HG02973 (cell line): Measurements from ENCODE around the gene P3H1.
"Not testable (repeated sequence)": the region's sequence is repeated elsewhere in the genome, so short reads cannot be mapped to it uniquely, and the experiment has no call there.

ENCODE experiments used
- ATAC-seq: cut with Tn5 transposase; IDR thresholded peaks from one replicate; pipeline ENCODE4 v1.9.1; 2021; ENCODE audit warnings: moderate library complexity; ENCODE audit not compliant: unreplicated experiment

The P3H1 gene

DNA sequence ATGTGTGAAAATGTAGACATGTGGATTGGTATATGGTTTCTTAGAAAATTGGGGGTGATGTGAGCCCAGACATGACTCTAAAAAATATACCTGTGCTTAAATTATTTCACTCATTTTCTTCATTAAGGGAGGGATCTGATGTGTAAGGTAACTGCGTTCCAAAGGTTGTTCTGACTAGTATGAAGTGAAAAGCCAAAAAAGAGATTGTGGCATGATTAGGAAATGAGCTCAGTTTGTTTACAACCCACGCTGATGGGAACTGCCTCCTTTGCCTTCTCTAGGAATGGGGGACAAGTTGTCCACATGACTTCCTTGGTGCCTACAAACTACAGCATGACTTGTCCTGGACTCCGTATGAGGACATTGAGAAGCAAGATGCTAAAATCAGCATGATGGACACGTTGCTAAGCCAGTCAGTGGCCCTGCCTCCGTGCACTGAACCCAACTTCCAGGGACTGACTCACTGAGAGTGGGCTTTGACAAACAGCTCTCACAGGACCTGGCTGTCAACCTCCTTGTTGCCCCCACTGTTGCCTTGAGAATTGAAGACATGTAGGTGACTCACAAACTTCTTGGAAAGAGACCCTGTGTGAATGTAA is 8.2 kb upstream of the P3H1 start:
- ATAC-seq: no peak

DNA sequence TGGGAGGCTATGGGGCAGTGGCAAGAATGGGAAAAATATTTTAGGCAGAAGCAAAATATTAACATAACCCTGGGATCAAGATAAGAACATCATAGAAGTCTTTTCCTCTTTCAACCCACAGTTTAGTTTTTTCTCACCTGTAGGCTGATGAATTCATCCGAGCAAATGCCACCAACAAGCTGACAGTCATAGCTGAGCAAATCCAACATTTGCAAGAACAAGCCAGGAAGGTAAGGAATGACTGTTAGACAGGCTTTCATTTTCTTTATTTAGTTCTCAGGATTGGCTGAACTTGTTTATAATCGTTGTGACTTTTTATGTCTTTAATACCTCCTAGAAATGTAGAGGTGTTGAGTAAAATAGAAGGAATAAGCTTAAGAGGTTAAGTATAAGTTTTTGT is 6.6 kb upstream of the P3H1 start:
- ATAC-seq: no peak

DNA sequence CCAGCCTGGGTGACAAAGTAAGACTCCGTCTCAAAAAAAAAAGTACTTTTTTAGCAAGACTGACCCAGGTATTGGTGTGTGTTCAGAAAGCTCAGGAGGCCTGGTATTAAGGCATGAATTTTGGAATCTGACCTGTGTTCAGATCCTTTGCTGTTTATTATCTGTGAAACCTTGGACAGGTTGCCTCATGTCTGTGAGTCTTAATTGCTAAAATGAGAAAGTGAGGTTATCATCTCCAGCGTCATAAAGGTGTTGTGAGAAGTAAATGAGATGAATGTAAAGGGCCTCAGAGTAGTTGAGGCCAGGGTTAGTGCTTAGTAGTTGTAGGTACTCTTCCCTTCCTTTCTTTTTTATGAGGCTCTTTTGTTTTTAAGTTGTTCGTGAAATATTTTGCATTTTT is 3.0 kb upstream of the P3H1 start:
- no peak for ATAC-seq

DNA sequence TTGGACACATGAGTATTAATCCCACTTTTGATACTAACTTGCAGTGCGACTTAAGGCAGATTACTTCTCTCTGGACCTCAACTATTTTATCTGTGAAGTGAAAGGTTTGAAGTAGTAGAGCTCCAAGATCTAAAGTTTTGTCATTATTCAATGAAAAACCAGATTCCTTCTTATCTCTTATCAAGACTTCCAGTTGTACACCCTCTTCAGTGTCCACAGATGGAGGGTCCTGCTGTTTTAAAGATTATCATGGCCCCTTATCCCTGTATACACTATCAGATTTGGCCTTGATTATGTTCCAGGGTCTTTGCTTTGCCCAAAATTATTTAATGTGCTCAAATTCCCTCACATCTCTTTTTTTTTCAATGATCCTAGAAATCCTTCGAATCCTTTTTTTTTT is 1.3 kb upstream of the P3H1 start:
- ATAC-seq: no peak

DNA sequence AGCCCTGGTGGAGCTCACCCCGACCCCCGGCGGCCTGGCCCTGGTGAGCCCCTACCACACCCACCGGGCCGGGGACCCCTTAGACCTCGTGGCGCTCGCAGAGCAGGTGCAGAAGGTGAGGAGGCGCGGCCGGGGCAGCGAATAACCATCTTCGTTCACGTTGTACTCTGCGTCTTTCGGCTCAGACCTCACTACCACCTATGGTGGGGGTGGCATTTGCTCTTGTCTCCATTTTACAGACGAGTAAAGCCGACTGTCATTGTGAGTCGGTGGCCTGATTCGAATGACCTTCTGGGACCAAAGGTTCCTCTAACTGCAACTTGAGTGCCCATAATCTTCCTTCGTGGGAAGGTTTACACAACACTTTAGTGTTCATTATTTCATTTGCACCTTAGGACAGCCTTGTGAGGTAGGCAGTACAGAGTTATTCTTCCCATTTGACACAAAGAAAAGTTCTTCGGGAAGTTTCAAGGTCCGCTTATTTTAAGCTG is 727 bp upstream of the P3H1 start:
- ATAC-seq: peak; percentile 22

DNA sequence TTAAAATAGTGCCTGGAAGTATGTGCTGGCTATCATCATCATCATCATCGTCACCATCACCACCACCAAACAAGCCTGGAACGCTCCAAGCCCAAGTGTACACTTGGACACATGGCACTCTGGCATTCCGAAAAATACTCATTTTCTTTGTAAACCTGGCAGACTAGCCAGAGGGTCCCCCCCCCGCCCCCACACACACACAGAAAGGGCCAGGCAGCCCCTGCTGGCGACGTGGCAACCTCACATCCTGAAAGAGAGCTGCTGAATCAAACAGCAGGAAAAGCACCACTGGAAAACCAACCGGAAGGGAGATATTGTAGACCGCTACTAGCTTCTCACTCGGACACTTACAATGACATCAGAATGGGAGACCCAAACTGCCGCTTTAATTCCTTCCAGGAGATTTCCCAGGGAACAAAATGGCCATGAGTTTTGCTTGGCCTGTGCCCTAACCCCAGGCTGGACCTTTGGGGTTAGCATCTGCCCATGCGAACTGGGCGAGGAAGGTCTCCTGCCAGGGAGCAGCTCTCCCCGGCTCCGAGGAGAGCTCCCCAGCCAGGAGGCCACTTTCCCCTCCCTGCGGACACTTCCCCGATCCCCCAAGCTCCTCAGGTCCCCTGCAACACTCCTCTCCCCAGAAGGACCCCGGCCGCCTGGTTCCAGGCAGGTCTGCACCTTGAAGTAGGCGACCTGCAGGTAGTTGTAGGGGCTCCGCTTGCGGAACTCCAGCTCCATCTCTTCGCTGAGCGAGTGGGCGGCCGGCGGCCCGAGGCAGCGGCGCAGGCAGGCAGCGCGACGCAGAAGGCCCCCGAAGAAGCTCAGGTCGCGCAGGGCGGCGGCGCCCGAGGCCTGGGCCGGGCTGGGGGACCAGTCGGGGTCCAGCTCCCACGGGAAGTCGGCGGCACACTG is 742 bp downstream of the P3H1 start:
- peak; percentile 20 for ATAC-seq

DNA sequence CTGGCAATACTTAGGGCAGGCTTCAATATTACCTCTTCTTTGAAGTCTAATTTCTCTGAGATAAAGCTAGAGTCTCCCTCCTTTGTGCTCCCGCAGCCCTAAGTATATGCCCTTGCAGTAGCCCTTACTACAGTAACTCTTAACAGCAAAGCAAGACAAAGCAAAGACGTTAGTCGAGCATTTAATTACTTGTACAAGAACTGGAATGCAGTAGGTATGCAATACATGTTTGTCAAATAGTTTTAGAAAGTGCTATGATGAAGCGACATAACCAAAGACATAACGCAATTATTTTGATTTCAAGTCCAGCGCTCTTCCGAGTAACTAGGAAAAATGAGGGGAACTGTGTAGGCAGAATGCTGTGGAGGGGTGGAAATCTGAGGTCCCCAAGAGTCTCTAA is 1.6 kb downstream of the P3H1 start:
- ATAC-seq: no peak

DNA sequence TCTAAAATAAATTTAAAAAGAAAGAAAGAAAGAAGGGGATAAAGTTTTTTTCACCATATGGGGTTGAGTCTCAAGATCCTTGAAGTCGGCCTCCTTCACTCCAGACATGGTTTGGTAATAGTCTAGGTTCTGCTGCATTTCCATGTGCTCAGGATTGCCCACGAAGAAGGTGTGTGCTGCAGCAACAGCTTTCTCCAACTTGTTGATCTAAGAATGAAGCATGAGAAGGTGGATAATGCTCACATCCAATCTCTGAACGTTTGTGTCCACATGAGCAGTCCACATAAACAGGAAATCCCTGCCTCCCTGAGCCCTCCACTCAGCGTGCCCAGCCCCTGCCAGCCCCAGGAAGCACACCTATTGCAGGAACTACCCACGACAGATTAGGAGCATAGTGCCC is 4.6 kb downstream of the P3H1 start:
- no peak for ATAC-seq

DNA sequence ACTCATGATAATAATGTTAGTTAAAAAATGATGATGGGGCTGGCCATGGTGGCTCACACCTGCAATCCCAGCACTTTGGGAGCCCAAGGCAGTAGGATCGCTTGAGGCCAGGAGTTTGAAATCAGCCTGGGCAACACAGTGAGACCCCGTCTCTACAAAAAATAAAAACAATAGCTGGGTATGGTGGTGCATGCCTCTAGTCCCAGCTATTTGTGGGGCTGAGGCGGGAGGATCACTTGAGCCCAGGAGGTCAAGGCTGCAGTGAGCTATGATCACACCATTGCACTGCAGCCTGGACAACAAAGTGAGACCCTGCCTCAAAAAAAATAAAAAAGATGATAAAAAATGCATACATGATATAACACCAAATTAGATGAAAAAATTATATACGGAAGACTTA is 5.3 kb downstream of the P3H1 start:
- ATAC-seq: no peak

DNA sequence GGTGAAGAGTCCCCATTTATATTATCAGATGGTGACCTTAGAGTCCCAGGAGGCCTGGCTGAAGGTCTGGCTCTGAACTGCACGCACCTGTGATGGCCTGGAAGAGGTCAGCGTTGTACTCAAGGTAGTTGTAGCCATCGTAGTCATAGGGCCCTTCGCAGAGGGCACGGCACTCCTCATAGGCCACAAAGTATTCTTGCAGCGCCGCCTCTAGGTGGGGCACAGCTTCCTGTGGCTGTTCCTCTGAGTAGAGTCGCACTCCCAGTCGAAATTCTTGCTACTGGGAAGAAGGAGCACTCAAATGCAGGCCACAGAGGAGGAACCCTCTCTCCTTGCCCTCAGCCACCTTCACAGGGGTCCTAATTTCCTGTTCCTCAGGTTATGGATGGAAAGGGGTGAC is 7.7 kb downstream of the P3H1 start:
- no peak for ATAC-seq

DNA sequence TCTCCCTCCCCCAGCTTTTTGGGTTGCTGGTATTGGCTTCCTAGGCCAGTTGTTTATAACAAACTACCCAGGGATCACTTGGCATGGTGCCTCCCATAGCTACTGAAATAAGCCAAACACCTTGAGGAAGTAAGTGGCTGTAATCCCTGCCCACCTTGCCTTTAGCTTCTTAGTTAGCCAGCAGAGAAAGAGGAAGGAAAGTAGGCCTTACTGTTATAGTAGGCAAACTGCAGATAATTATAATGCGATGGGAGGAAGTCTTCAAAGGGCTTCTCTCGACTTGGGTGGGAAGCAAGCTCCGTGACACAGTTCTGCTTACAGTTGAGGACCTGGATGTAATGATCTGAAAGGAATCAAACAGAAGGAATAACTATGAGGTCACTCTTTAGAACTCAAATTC is 8.2 kb downstream of the P3H1 start:
- ATAC-seq: no peak

DNA sequence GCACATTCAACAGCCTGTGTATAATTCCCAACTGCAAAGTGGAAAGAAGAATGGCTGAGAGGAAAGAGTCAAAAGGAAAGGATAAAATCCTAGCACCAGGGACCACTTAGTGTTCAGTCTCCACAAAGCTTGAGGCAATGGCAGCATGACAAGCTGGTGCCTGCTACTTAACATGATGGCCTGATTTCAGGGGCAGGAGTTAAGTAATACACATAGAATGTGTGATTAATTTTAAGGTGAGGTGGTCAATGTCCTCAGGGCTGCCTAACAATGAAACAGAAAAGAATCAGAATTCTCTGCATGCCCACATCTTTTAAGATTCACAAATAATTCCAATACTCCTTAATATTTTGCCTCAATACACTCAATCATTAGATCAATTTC is 8.9 kb downstream of the P3H1 start:
- no peak for ATAC-seq

DNA sequence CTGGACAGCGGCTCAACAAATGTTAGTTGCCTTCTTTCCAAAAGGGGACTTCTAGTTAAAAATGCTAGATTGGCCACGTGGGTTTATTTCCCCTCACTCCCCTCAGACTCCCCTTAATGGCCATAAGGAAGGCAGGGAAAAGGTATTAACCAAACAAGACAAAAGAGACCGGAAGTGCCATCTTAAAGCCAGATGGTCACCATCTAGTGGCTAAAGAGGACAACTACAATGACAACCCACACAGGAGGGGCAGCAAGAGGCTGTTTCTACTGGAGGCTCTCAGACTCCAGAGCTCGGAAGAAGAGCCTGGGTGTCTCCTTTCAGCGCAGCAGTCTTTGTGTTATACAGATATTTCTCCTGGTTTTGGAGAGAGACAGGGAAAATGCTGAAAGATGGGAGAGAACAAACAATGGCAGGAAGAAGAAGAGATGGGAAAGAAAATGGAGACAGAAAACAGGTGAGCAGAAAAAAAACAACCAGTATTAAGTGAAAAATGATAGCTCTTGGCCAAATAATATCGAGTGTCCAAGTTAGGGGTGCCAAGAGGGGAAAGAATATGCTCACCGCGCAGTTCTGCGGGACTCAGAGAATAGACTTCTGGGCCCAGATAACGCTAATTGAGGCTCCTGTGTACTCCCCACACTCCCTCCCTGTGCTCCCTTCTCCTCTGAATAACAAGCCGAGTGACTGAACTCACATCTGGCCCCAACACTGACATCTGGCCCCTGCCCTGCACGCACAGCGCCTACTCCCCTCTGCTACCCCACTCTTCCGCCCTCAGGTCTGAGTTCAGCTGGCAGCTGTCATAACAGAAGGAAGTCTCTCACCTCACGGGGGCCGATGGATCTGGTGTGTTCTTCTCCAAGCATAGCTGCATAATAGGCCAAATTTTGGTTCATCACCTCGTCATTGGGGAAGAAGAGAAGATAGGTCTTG is 9.6 kb downstream of the P3H1 start:
- no peak for ATAC-seq

DNA sequence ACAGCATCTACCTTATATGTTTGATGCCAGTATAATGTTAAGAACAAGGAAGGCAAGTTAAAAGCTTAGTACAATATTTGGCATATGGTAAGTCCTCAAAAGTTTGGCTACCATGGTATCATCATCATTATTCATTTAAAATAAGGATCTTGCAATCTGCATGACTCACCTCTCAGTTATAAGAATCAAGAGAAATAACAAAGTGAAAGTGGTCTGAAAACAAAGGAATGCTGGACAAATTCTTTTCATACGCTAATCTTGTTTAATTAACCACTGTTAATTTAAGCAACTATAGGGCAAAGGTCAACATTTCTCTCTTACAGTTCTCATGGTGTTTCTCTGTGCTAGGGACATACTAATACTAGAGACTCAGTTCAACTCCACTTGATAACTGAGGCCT is 13.8 kb downstream of the P3H1 start:
- no peak for ATAC-seq

DNA sequence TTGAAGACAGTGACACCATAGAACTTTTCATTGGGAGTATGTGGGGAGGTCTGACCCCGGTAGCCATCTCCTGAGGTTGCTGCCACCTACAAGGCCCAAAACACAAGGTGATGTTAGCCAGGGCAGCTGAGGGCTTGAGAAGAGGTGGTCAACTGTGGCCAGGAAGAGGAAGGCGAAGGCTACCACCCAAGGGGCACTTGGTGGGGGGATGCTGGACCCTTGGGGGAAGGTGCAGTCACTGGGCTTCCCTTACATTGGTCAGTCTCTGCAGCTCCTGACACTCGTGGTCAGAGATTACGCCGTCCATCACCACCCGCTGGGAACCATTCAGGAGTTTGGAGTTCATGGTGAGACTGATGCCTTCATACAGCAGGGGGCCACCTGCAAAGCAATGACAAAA is 14.5 kb downstream of the P3H1 start:
- ATAC-seq: no peak

DNA sequence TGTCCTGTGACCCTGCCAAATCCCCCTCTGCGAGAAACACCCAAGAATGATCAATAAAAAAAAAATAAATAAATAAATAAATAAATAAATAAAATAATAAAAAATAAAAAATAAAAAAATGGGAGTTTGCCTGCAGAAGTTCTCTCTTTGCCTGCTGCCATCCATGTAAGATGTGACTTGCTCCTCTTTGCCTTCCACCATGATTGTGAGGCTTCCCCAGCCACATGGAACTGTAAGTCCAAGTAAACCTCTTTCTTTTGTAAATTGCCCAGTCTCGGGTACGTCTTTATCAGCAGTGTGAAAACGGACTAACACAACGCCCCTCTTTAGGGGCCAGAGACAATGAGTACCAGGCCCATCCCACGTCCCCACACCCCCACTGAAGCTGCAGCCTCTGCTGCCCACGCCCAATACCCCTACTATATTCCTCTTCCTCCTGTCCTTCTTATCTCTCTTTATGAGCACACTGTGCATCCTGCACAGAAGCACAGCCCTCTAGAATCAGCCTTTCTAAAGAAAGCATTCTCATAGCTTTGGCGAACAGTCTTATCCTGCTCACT is 15.2 kb downstream of the P3H1 start:
- not testable (repeated sequence) for ATAC-seq

DNA sequence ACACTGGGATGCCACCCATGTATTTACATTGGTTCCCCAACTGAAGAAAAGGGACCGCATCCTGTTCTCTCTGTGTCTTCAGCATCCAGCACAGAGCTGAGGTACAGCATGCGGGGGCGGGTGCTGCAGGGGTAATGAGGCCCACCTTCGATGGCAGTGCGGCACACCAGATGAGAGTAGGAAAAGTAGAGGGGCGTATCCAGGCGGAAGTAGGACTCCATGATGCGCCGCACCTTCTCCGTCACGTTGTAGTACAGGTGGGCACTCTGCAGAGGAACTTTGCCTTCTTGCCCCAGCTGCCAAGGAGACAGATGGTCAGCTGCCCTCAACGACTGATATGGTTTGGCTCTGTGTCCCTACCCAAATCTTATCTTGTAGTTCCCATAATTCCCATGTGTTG is 16.8 kb downstream of the P3H1 start:
- no peak for ATAC-seq

DNA sequence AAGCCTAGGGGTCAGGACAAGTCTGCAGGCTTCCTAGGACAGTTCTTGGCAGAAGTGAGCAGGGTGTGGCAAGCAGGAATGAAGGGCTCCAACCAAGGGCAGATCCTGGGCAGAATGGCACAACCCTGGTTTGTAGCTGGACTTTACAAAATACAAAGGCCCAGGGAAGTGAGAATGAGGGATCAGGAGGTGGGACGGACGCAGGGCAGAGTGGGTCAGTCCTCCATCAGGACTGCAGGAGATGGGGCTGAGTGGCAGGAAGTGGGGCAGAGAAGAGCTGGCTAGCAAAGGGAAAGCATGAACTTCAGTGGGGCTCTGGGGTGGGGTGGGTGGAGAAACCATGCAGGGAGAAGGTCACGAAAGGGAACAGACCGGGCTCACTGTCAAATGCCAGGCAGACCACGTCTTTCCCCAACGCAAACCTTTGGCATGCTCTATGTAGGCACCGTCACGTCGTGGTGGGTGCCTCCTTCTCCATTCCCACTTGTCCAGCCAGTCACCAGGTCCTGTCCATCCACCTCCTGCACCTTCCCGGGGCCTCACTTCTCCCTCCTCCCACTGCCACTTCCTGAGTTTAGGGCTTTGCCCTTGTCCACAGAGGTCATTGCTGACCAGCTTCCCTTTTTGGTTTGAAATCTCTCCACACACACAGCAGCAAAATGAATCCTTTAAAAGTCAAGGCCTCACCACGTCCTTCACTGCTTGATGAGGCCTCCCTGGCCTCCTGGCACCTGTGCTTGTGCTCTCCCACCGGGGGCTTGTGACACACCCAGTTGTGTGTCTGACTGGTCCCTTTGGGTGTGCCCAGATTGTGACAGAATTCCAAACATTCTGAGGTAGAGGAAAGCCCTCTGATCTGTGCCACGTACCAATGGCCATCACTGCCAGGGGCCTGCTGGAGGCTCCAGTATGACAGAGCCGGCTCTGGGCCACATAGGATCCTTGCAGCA is 18.1 kb downstream of the P3H1 start:
- no peak for ATAC-seq

DNA sequence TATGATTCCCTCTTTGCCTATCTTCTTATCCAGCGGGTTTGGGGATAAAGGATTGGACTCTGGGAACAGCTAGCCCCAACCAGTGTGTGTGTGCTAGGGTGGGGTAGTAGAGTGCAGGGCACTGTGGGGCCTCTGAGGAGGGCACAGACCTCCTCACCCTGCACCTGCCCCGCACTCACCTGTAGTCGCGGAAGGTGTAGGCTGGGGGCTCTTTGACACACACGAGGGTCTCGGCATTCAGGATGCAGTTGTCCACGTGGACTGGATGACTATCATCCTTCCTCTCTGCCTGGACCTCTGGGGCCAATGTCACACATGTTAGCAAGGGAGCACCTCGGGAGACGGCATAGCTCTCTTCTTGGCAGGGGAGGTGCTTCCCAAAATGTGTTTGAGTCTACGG is 18.8 kb downstream of the P3H1 start:
- ATAC-seq: no peak

DNA sequence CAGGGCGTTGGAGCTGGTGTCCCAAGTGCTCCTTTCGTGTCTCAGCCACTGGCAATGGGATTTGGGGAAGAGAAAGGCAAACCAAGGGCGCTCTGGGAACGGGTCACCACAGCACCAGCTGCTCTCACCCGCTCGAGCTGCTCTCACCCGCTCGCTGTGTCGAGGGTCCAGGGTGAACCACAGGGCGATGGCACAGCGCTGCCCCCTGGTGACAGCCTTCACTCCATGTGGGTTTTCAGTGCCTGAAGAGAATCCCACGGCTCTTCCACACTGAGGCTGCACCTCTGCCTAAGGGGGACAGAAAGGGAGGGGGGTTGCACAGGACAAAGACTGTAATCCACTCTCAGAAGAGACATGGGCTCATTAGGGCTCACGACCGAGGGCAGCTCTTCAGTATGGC is 19.7 kb downstream of the P3H1 start:
- ATAC-seq: no peak
